H9 (cell line): ENCODE results near the gene GPBP1L1. TPM values are rescaled to one million over a fixed set of nuclear protein-coding genes. Genes with fewer than 3 reads are reported as not detected.

Experiments
- DNase-seq: peaks from one replicate; pipeline ENCODE4 v3.0.0-alpha.2; 2017
- H2AFZ ChIP-seq: one replicate; pipeline ENCODE4 v1.6.1; 2013; ENCODE audit warnings: mild to moderate bottlenecking, low read length, control low read depth, moderate library complexity
- H2AK5ac ChIP-seq: 2 replicates; pipeline ENCODE4 v1.6.1; 2013; ENCODE audit warnings: low read length, control low read depth, mixed read lengths; ENCODE audit not compliant: insufficient read length
- H2BK120ac ChIP-seq: one replicate; pipeline ENCODE4 v1.6.1; 2013; ENCODE audit warnings: low read depth, mild to moderate bottlenecking, low read length, control low read depth, inconsistent platforms; ENCODE audit not compliant: poor library complexity, severe bottlenecking
- H2BK12ac ChIP-seq: 2 replicates; pipeline ENCODE4 v1.6.1; 2013; ENCODE audit warnings: low read length, control low read depth, mixed read lengths, low read depth; ENCODE audit not compliant: insufficient read length
- H2BK15ac ChIP-seq: 2 replicates; pipeline ENCODE4 v1.6.1; 2013; ENCODE audit warnings: low read depth, low read length, control low read depth
- H2BK20ac ChIP-seq: one replicate; pipeline ENCODE4 v1.6.1; 2013; ENCODE audit warnings: low read depth, mild to moderate bottlenecking, low read length, control low read depth, inconsistent platforms; ENCODE audit not compliant: poor library complexity, severe bottlenecking
- H2BK5ac ChIP-seq: 2 replicates; pipeline ENCODE4 v1.6.1; 2013; ENCODE audit warnings: low read length, control low read depth, mixed read lengths; ENCODE audit not compliant: insufficient read length
- H3K14ac ChIP-seq: 2 replicates; pipeline ENCODE4 v1.6.1; 2013; ENCODE audit warnings: low read length, control low read depth; ENCODE audit not compliant: insufficient read depth
- H3K18ac ChIP-seq: 2 replicates; pipeline ENCODE4 v1.6.1; 2013; ENCODE audit warnings: low read depth, mild to moderate bottlenecking, mixed read lengths, low read length, control low read depth; ENCODE audit not compliant: insufficient read length
- H3K23ac ChIP-seq: 2 replicates; pipeline ENCODE4 v1.6.1; 2013; ENCODE audit warnings: low read length, control low read depth, mixed read lengths, low read depth; ENCODE audit not compliant: insufficient read length
- H3K23me2 ChIP-seq: 2 replicates; pipeline ENCODE4 v1.6.1; 2013; ENCODE audit warnings: low read depth, mild to moderate bottlenecking, mixed read lengths, low read length, control low read depth; ENCODE audit not compliant: insufficient read length, poor library complexity, severe bottlenecking
- H3K27ac ChIP-seq: 2 replicates; pipeline ENCODE4 v1.5.1; 2013; ENCODE audit warnings: low read length, control low read depth, mixed read lengths, low read depth; ENCODE audit not compliant: insufficient read length
- H3K27me3 ChIP-seq: 2 replicates; pipeline ENCODE4 v1.6.1; 2013; ENCODE audit warnings: low read length, control low read depth, inconsistent platforms; ENCODE audit not compliant: insufficient read depth
- H3K4ac ChIP-seq: 2 replicates; pipeline ENCODE4 v1.6.1; 2013; ENCODE audit warnings: low read depth, mild to moderate bottlenecking, control low read depth, inconsistent platforms, low read length, moderate library complexity
- H3K4me1 ChIP-seq: 2 replicates; pipeline ENCODE4 v1.6.1; 2013; ENCODE audit warnings: low read length, control low read depth, inconsistent platforms; ENCODE audit not compliant: insufficient read depth
- H3K4me2 ChIP-seq: 2 replicates; pipeline ENCODE4 v1.6.1; 2013; ENCODE audit warnings: low read length, control low read depth, mixed read lengths; ENCODE audit not compliant: insufficient read length, insufficient read depth
- H3K56ac ChIP-seq: 2 replicates; pipeline ENCODE4 v1.6.1; 2013; ENCODE audit warnings: low read depth, mild to moderate bottlenecking, mixed read lengths, low read length, control low read depth; ENCODE audit not compliant: insufficient read length
- H3K79me1 ChIP-seq: 2 replicates; pipeline ENCODE4 v1.6.1; 2013; ENCODE audit warnings: low read depth, mild to moderate bottlenecking, moderate library complexity, low read length, control low read depth, inconsistent platforms; ENCODE audit not compliant: insufficient read depth, poor library complexity, severe bottlenecking
- H3K79me2 ChIP-seq: 2 replicates; pipeline ENCODE4 v1.6.1; 2013; ENCODE audit warnings: low read length, control low read depth, inconsistent platforms; ENCODE audit not compliant: insufficient read depth
- H3K9ac ChIP-seq: 2 replicates; pipeline ENCODE4 v1.6.1; 2013; ENCODE audit warnings: low read length, control low read depth, mixed read lengths; ENCODE audit not compliant: insufficient read length; ENCODE audit errors: extremely low read depth
- H3K9me3 ChIP-seq: one replicate; pipeline ENCODE4 v1.6.1; 2013; ENCODE audit warnings: low read depth, low read length, inconsistent platforms; ENCODE audit not compliant: control insufficient read depth
- H3T11ph ChIP-seq: one replicate; pipeline ENCODE4 v1.6.1; 2013; ENCODE audit warnings: mild to moderate bottlenecking, low read length, control low read depth, inconsistent platforms
- H4K20me1 ChIP-seq: one replicate; pipeline ENCODE4 v1.6.1; 2013; ENCODE audit not compliant: control insufficient read depth, insufficient read length, insufficient read depth
- H4K5ac ChIP-seq: 2 replicates; pipeline ENCODE4 v1.6.1; 2013; ENCODE audit warnings: low read depth, mild to moderate bottlenecking, mixed read lengths, low read length, control low read depth; ENCODE audit not compliant: insufficient read length
- H4K8ac ChIP-seq: replicated peaks from 2 replicates; pipeline ENCODE4 v1.6.1; 2013; ENCODE audit warnings: low read length, control low read depth, mixed read lengths, low read depth; ENCODE audit not compliant: insufficient read length
- H4K91ac ChIP-seq: 2 replicates; pipeline ENCODE4 v1.6.1; 2013; ENCODE audit warnings: low read depth, mild to moderate bottlenecking, moderate library complexity, mixed read lengths, low read length, control low read depth; ENCODE audit not compliant: insufficient read length
- H3K27ac Mint-ChIP-seq, 3 experiments: 2 replicates in 2 of 3; 3 replicates in 1 of 3; pipeline ENCODE4 v1.8.0; 2020 to 2021; ENCODE audit warnings: mixed read lengths in 3 of 3, mild to moderate bottlenecking in 1 of 3, moderate library complexity in 1 of 3
- H3K27me3 Mint-ChIP-seq: 2 replicates; pipeline ENCODE4 v1.8.0; 2021; ENCODE audit warnings: low read depth, mild to moderate bottlenecking, moderate library complexity, mixed read lengths
- H3K36me3 Mint-ChIP-seq, 3 experiments: 2 replicates in 2 of 3; 3 replicates in 1 of 3; pipeline ENCODE4 v1.8.0; 2020 to 2021; ENCODE audit warnings: low read depth in 3 of 3, mixed read lengths in 3 of 3; ENCODE audit not compliant: insufficient read depth in 1 of 3
- H3K4me1 Mint-ChIP-seq, 2 experiments: 2 replicates each; pipeline ENCODE4 v1.8.0; 2020; ENCODE audit warnings: mixed read lengths in 2 of 2
- H3K4me3 Mint-ChIP-seq, 2 experiments: 2 replicates in 1 of 2; 3 replicates in 1 of 2; pipeline ENCODE4 v1.8.0; 2020 to 2021; ENCODE audit warnings: mild to moderate bottlenecking in 2 of 2, mixed read lengths in 2 of 2, moderate library complexity in 1 of 2
- H3K9me3 Mint-ChIP-seq, 2 experiments: 2 replicates in 1 of 2; 3 replicates in 1 of 2; pipeline ENCODE4 v1.8.0; 2020; ENCODE audit warnings: mild to moderate bottlenecking in 2 of 2, mixed read lengths in 2 of 2, moderate library complexity in 1 of 2
- total RNA-seq: library from RNA; stranded (reverse); gene quantifications from 2 replicates; pipeline ENCODE4 v1.2.1, GENCODE V29; 2021
- TF ChIP-seq, protein P1 (sequence below): fragments of 200-600 bp; sonication (generic); conservative IDR thresholded peaks from 3 replicates; pipeline ENCODE4 v1.8.0; 2021; ENCODE audit warnings: antibody characterized with exemption, mild to moderate bottlenecking

Gene GPBP1L1
- total RNA-seq, 1 experiment from 2014 or later: 115 TPM

- no peak overlapping the region for H2AFZ ChIP-seq
- H4K8ac ChIP-seq: no peak overlapping the region
- no peak overlapping the region for H3K56ac ChIP-seq
- H2BK15ac ChIP-seq: no peak overlapping the region
- no peak overlapping the region for H3K4me3 Mint-ChIP-seq
- no peaks in the 10 kb centered on the region for H3K79me2 ChIP-seq
- no peak overlapping the region for H3K4ac ChIP-seq
- no peaks in the 10 kb centered on the region for H4K20me1 ChIP-seq
- no peak overlapping the region for H4K5ac ChIP-seq
- no peak overlapping the region for H2BK12ac ChIP-seq
- H3K27me3 ChIP-seq: no peaks in the 10 kb centered on the region
- no peaks in the 10 kb centered on the region for H3K27me3 Mint-ChIP-seq
- H3K23ac ChIP-seq: no peak overlapping the region
- no peak overlapping the region for H2BK5ac ChIP-seq
- H3K4me1 Mint-ChIP-seq: peaks cover 0 to 1% of the 10 kb centered on the region in 2 experiments; a peak in 2 of 4 replicates
- peaks cover 0 to 9% (median 2%) of the 10 kb centered on the region in 3 experiments; a peak in 3 of 7 replicates for H3K36me3 Mint-ChIP-seq
- no peak overlapping the region for H2AK5ac ChIP-seq
- H3K27ac Mint-ChIP-seq: no peak overlapping the region
- H4K91ac ChIP-seq: no peak overlapping the region
- no peaks in the 10 kb centered on the region for H3K23me2 ChIP-seq
- H3K4me1 ChIP-seq: no peaks in the 10 kb centered on the region
- DNase-seq: no peak
- H3K79me1 ChIP-seq: no peaks in the 10 kb centered on the region
- H3K14ac ChIP-seq: no peak overlapping the region
- H3K27ac ChIP-seq: no peak overlapping the region
- H2BK120ac ChIP-seq: no peak overlapping the region
- no peak overlapping the region for H3K18ac ChIP-seq
- H3K9ac ChIP-seq: no peak overlapping the region
- no peak overlapping the region for H3K4me2 ChIP-seq
- H3K9me3 ChIP-seq: no peaks in the 10 kb centered on the region
- no peak overlapping the region for H2BK20ac ChIP-seq
- no peak overlapping the region for H3T11ph ChIP-seq
- H3K9me3 Mint-ChIP-seq: no peaks in the 10 kb centered on the region; a peak in 1 of 5 replicates
- TF ChIP-seq, protein P1, sequence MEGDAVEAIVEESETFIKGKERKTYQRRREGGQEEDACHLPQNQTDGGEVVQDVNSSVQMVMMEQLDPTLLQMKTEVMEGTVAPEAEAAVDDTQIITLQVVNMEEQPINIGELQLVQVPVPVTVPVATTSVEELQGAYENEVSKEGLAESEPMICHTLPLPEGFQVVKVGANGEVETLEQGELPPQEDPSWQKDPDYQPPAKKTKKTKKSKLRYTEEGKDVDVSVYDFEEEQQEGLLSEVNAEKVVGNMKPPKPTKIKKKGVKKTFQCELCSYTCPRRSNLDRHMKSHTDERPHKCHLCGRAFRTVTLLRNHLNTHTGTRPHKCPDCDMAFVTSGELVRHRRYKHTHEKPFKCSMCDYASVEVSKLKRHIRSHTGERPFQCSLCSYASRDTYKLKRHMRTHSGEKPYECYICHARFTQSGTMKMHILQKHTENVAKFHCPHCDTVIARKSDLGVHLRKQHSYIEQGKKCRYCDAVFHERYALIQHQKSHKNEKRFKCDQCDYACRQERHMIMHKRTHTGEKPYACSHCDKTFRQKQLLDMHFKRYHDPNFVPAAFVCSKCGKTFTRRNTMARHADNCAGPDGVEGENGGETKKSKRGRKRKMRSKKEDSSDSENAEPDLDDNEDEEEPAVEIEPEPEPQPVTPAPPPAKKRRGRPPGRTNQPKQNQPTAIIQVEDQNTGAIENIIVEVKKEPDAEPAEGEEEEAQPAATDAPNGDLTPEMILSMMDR: no peak
Observed at GRCh38 chr1:45723248-45723930, 37.1 kb upstream of the GPBP1L1 start.
